HG03565 (cell line): ENCODE measurements around the gene MPHOSPH6.
"Not testable (repeated sequence)": the region's sequence is repeated elsewhere in the genome, so short reads cannot be mapped to it uniquely, and the experiment has no call there.

ENCODE experiments used
- ATAC-seq: cut with Tn5 transposase; IDR thresholded peaks from one replicate; pipeline ENCODE4 v1.9.1; 2021; ENCODE audit warnings: mild to moderate bottlenecking, moderate library complexity; ENCODE audit not compliant: unreplicated experiment

MPHOSPH6 gene

GRCh38 chr16:82124651-82125050 lies 45.4 kb downstream of the MPHOSPH6 start:
- no peak for ATAC-seq

- ATAC-seq = no peak
Observed at GRCh38 chr16:82119405-82119804, 50.6 kb downstream of the MPHOSPH6 start.

DNA sequence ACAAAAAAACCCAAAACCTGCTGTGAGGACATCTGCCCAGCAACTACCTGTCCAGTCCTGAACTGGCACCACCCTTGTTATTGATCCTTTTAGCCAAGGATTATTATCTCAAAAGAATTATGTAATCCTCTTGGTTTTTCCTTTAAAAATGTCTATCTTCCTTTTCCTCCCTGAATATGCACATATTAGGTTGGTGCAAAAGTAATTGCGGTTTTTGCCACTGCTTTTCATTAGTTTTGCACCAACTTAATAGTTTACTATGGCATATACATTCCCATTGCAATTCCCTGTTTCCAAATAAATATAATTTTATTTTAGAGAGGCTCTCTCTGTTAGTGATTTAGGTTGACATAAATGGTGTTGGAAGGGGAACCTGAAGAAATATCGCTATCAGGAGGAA lies 51.3 kb downstream of the MPHOSPH6 start:
- no peak for ATAC-seq

DNA sequence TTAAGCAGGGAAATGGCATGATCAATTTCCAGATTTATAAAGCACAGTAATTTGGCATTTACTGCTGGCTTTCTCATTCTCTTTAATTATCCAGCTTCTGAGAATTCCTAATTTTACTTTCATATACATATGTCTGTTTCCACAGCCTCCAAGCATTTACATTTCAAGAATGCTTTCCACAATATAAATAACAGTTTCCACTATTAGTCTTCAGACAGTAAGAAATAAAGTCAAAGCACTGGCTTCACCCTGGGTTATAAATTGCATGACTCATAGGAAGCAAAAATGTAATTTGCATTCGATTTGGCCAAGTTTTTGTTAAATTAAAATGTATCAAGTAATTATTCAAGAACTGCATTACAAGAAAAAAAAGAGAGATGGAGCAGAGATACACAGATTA lies 53.5 kb downstream of the MPHOSPH6 start:
- no peak for ATAC-seq

DNA sequence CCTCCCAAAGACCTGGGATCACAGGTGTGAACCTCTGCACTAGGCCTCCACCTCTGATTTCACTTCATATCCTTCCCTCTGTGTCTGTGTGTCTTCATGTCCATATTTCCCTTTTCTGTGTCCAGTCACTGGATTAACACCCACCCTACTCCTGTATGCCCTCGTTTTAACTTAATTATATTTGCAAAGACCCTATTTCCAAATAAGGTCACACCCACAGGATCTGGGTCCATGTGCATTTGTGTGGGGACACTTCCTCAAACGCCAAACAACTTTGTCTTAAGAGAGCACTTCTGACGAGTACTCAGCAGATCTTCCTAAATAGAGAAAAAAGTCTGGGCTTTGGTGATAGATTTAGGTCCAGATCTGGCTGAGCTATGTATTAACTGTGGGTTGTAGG lies 56.3 kb downstream of the MPHOSPH6 start:
- no peak for ATAC-seq

- ATAC-seq = no peak
Observed at GRCh38 chr16:82111944-82112343, 58.1 kb downstream of the MPHOSPH6 start.

DNA sequence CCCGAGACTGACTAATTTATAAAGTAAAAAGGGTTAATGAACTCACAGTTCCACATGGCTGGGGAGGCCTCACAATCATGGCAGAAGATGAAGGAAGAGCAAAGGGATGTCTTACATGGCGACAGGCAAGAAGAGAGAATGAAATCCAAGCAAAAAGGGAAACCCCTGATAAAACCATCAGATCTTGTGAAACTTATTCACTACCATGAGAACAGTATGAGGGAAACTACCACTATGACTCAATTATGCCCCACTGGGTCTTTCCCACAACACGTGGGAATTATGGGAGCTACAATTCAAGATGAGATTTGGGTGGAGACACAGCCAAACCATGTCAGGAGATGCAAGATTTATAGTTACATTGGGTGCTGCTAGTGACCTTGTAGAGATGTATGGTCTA lies 60.8 kb downstream of the MPHOSPH6 start:
- not testable (repeated sequence) for ATAC-seq

DNA sequence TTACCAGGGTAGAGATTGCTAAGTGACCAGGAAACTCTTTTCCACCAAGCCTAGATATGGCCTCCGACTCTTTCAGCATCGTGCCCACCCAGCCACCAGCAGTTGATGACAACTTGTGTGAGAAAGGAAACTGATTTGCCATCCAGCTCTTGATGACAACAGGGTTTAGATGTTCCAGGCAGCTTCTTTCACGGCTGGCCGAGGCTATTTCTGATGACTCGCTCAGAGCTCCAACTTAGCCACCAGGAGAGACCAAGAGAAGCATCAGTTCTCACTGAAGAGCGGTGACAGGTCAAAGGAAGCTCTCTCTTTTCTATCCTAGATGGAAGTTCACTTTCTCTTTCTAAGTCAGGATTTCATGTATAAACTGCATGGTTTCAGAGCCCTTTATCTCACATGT lies 61.2 kb downstream of the MPHOSPH6 start:
- no peak for ATAC-seq

DNA sequence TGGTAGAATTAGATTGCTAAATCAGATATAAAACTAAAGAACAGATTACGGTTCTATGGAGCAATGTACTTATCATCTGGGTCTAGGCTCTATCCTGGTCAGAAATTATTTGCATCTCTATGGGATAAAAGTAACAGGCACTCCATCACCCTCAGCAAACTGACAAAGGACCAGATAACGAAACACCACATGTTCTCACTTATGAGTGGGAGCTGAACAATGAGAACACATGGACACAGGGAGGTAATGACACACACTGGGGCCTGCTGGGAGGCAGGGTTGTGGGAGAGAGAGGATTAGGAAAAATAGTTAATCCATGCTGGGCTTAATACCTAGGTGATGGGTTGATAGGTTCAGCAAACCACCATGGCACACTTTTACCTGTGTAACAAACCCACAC lies 61.9 kb downstream of the MPHOSPH6 start:
- ATAC-seq = no peak

DNA sequence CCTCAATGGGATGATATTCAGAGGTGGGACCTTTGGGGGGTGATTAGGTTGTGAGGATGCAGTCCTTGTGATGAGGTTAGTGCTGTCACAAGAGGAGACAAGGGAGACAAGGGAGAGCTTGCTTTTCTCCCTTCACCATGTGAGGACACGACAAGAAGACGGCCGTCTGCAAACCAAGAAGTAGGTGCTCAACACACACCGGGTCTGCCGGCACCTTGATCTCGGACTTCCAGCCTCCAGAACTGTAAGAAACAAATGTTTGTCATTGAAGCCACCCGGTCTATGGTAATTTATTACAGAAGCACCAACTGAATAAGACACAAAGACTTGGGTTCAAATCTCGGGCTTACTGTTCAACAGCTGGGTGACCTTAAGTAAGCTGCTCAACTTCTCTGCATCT lies 64.9 kb downstream of the MPHOSPH6 start:
- no peak for ATAC-seq
